ENCODE data around the gene PRKD1. TPM values are rescaled to one million over a fixed set of nuclear protein-coding genes. Genes with fewer than 3 reads are reported as not detected.
A peak's percentile ranks its signal among the peaks of the same experiment; 100 is the strongest.

Gene PRKD1
- total and polyA plus RNA-seq, 2 donors (not counting 1 experiment from before 2014, with no cell fraction given), result 20.1 to 26.2 TPM

- H2AFZ ChIP-seq (ENCODE audit: low read length), result no peak overlapping the region
- H3K4me1 ChIP-seq (ENCODE audit: control insufficient read depth, extremely low read depth, insufficient read depth, low read length), result peaks cover 3% of the 10 kb centered on the region
- H3K27me3 ChIP-seq (ENCODE audit: control insufficient read depth, insufficient read depth, low read length), result no peaks in the 10 kb centered on the region
- H4K20me1 ChIP-seq (ENCODE audit: control insufficient read depth, extremely low read depth, insufficient read depth, low read length), result no peaks in the 10 kb centered on the region
- H3K4me3 ChIP-seq (replicated peaks in 1 of 4; ENCODE audit: control extremely low read depth in 1 of 4, insufficient read depth in 1 of 4, low read depth in 3 of 4, low read length in 4 of 4), result no peak overlapping the region
- TF ChIP-seq EZH2 (IDR thresholded peaks at IDR 0.05; ENCODE audit: low read length, missing control alignments) (no peak), CTCF (conservative IDR thresholded peaks at IDR 0.05 in 1 of 2, IDR thresholded peaks at IDR 0.05 in 1 of 2; ENCODE audit: low read depth in 1 of 2, low read length in 2 of 2) (no peak)
- H3K9ac ChIP-seq (ENCODE audit: insufficient read depth, low read length), result no peak overlapping the region
- no peak for DNase-seq (ENCODE audit: low read depth in 2 of 2)
- H3K36me3 ChIP-seq (ENCODE audit: control insufficient read depth, insufficient read depth, low read length), result no peaks in the 10 kb centered on the region
- peaks cover 3% of the 10 kb centered on the region for H3K79me2 ChIP-seq (ENCODE audit: control insufficient read depth, insufficient read depth, low read length)
- no peak overlapping the region for H3K27ac ChIP-seq (ENCODE audit: insufficient read depth, low read length)
- no peaks in the 10 kb centered on the region for H3K9me3 ChIP-seq (ENCODE audit: control insufficient read depth, insufficient read depth, low read depth, low read length)
- no peak overlapping the region for H3K4me2 ChIP-seq (ENCODE audit: extremely low read depth, insufficient read depth, low read length)
Observed at GRCh38 chr14:29908652-29909577, 18.7 kb downstream of the PRKD1 start.

GRCh38 chr14:29906256-29906870 lies 21.3 kb downstream of the PRKD1 start:
- no peak overlapping the region for H3K4me2 ChIP-seq (ENCODE audit: extremely low read depth, insufficient read depth, low read length)
- H3K9ac ChIP-seq (ENCODE audit: insufficient read depth, low read length), result no peak overlapping the region
- peaks cover 3% of the 10 kb centered on the region for H3K4me1 ChIP-seq (ENCODE audit: control insufficient read depth, extremely low read depth, insufficient read depth, low read length)
- H4K20me1 ChIP-seq (ENCODE audit: control insufficient read depth, extremely low read depth, insufficient read depth, low read length), result no peaks in the 10 kb centered on the region
- no peaks in the 10 kb centered on the region for H3K9me3 ChIP-seq (ENCODE audit: control insufficient read depth, insufficient read depth, low read depth, low read length)
- no peak overlapping the region for H3K4me3 ChIP-seq (replicated peaks in 1 of 4; ENCODE audit: control extremely low read depth in 1 of 4, insufficient read depth in 1 of 4, low read depth in 3 of 4, low read length in 4 of 4)
- peaks cover 2% of the 10 kb centered on the region for H3K79me2 ChIP-seq (ENCODE audit: control insufficient read depth, insufficient read depth, low read length)
- H3K27ac ChIP-seq (ENCODE audit: insufficient read depth, low read length), result no peak overlapping the region
- no peaks in the 10 kb centered on the region for H3K27me3 ChIP-seq (ENCODE audit: control insufficient read depth, insufficient read depth, low read length)
- TF ChIP-seq EZH2 (IDR thresholded peaks at IDR 0.05; ENCODE audit: low read length, missing control alignments) (no peak), CTCF (conservative IDR thresholded peaks at IDR 0.05 in 1 of 2, IDR thresholded peaks at IDR 0.05 in 1 of 2; ENCODE audit: low read depth in 1 of 2, low read length in 2 of 2) (no peak)
- peak; percentile 26 to 73 for DNase-seq (ENCODE audit: low read depth in 2 of 2)
- H3K36me3 ChIP-seq (ENCODE audit: control insufficient read depth, insufficient read depth, low read length), result no peaks in the 10 kb centered on the region
- H2AFZ ChIP-seq (ENCODE audit: low read length), result no peak overlapping the region

GRCh38 chr14:29905543-29905942 lies 22.1 kb downstream of the PRKD1 start:
- no peak overlapping the region for H3K4me3 ChIP-seq (replicated peaks in 1 of 4; ENCODE audit: control extremely low read depth in 1 of 4, insufficient read depth in 1 of 4, low read depth in 3 of 4, low read length in 4 of 4)
- no peaks in the 10 kb centered on the region for H3K36me3 ChIP-seq (ENCODE audit: control insufficient read depth, insufficient read depth, low read length)
- no peaks in the 10 kb centered on the region for H3K9me3 ChIP-seq (ENCODE audit: control insufficient read depth, insufficient read depth, low read depth, low read length)

More at GRCh38 chr14:29905543-29905942, 22.1 kb downstream of the PRKD1 start:
- no peaks in the 10 kb centered on the region for H3K27me3 ChIP-seq (ENCODE audit: control insufficient read depth, insufficient read depth, low read length)
- H4K20me1 ChIP-seq (ENCODE audit: control insufficient read depth, extremely low read depth, insufficient read depth, low read length), result no peaks in the 10 kb centered on the region
- no peak overlapping the region for H3K27ac ChIP-seq (ENCODE audit: insufficient read depth, low read length)
- no peak overlapping the region for H3K4me2 ChIP-seq (ENCODE audit: extremely low read depth, insufficient read depth, low read length)
- no peak overlapping the region for H2AFZ ChIP-seq (ENCODE audit: low read length)
- H3K4me1 ChIP-seq (ENCODE audit: control insufficient read depth, extremely low read depth, insufficient read depth, low read length), result peaks cover 3% of the 10 kb centered on the region
- H3K79me2 ChIP-seq (ENCODE audit: control insufficient read depth, insufficient read depth, low read length), result peaks cover 2% of the 10 kb centered on the region
- no peak overlapping the region for H3K9ac ChIP-seq (ENCODE audit: insufficient read depth, low read length)
- no peak for DNase-seq (ENCODE audit: low read depth in 2 of 2)
- TF ChIP-seq EZH2 (IDR thresholded peaks at IDR 0.05; ENCODE audit: low read length, missing control alignments), result no peak
- no peak for TF ChIP-seq CTCF (conservative IDR thresholded peaks at IDR 0.05 in 1 of 2, IDR thresholded peaks at IDR 0.05 in 1 of 2; ENCODE audit: low read depth in 1 of 2, low read length in 2 of 2)
